ENCODE results near the gene BRD9. TPM values are rescaled to one million over a fixed set of nuclear protein-coding genes. Genes with fewer than 3 reads are reported as not detected.

BRD9 gene
- total and polyA plus RNA-seq, 9 donors: 18.6 to 42.1 (median 32.0) TPM

- TF ChIP-seq EP300 (IDR thresholded peaks at IDR 0.05) (no peak), POLR2A (IDR thresholded peaks at IDR 0.05) (no peak)
- TF ChIP-seq, protein P1, sequence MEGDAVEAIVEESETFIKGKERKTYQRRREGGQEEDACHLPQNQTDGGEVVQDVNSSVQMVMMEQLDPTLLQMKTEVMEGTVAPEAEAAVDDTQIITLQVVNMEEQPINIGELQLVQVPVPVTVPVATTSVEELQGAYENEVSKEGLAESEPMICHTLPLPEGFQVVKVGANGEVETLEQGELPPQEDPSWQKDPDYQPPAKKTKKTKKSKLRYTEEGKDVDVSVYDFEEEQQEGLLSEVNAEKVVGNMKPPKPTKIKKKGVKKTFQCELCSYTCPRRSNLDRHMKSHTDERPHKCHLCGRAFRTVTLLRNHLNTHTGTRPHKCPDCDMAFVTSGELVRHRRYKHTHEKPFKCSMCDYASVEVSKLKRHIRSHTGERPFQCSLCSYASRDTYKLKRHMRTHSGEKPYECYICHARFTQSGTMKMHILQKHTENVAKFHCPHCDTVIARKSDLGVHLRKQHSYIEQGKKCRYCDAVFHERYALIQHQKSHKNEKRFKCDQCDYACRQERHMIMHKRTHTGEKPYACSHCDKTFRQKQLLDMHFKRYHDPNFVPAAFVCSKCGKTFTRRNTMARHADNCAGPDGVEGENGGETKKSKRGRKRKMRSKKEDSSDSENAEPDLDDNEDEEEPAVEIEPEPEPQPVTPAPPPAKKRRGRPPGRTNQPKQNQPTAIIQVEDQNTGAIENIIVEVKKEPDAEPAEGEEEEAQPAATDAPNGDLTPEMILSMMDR (IDR thresholded peaks at IDR 0.05): no peak
- peak in 2 of 5 donors; percentile 8 to 16 for DNase-seq
- H3K36me3 ChIP-seq: no peaks in the 10 kb centered on the region
- intact Hi-C loops (cut with DNase I): loop anchor here in 1 of 4 donors (10.0 kb wide), 1 partner anchor 712 kb away; no protein-coding TSS in a partner anchor
- H3K27ac ChIP-seq: no peak overlapping the region
- no peaks in the 10 kb centered on the region for H3K27me3 ChIP-seq
- 29 to 40% (median 32%) methylated on average over 4 of the region's 4 CpGs for WGBS, 3 donors
- H3K9me3 ChIP-seq: no peaks in the 10 kb centered on the region
- no peaks in the 10 kb centered on the region for H3K4me1 ChIP-seq (ENCODE audit: insufficient read depth)
- H3K4me3 ChIP-seq: no peak overlapping the region
These were observed 40.1 kb upstream of the BRD9 start for GRCh38 chr5:932628-933250.

GRCh38 chr5:932151-932627 is 39.6 kb upstream of the BRD9 start:
- no peak overlapping the region for H3K4me3 ChIP-seq
- H3K27ac ChIP-seq: no peak overlapping the region
- WGBS, 3 donors: 84 to 87% (median 86%) methylated on average over 8 of the region's 8 CpGs
- peak in 2 of 5 donors; percentile 9 to 18 for DNase-seq
- no peaks in the 10 kb centered on the region for H3K4me1 ChIP-seq (ENCODE audit: insufficient read depth)
- no peaks in the 10 kb centered on the region for H3K36me3 ChIP-seq
- TF ChIP-seq, protein P1 (IDR thresholded peaks at IDR 0.05): no peak
- H3K9me3 ChIP-seq: no peaks in the 10 kb centered on the region
- intact Hi-C loops (cut with DNase I): loop anchor here in 1 of 4 donors (10.0 kb wide), 1 partner anchor 713 kb away; no protein-coding TSS in a partner anchor
- H3K27me3 ChIP-seq: no peaks in the 10 kb centered on the region

GRCh38 chr5:931570-932145 is 39.1 kb upstream of the BRD9 start:
- no peak overlapping the region for H3K27ac ChIP-seq

DNA sequence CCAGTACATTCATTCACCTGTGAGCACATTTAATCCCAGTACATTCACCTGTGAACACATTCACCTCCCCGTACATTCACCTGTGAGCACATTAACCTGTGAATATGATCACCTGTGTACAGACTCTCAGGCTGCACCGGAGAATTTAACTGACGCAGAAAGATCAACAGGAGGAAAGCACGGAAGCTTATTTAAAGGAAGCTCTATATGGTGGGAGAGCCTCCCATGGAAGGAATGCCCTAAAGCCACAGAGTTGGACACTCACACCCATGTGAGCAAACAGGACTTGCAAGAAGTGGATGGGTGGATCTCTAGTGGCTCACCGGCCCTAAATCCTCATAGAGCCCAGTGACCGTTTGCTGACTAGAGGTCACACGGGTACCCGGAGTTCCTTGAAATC is 38.3 kb upstream of the BRD9 start:
- Histone ChIP-seq H3K27ac (no peak overlapping the region), H3K4me3 (no peak overlapping the region), H3K9me3 (no peaks in the 10 kb centered on the region), H3K27me3 (no peaks in the 10 kb centered on the region), H3K36me3 (no peaks in the 10 kb centered on the region), H3K4me1 (ENCODE audit: insufficient read depth) (no peaks in the 10 kb centered on the region)
- intact Hi-C loops (cut with DNase I): loop anchor here in 1 of 4 donors (10.0 kb wide), 1 partner anchor 714 kb away; no protein-coding TSS in a partner anchor
- 77 to 90% (median 89%) methylated on average over 8 of the region's 8 CpGs for WGBS, 3 donors
- DNase-seq: no peak
- TF ChIP-seq EP300 (IDR thresholded peaks at IDR 0.05) (no peak), POLR2A (IDR thresholded peaks at IDR 0.05) (no peak)
- TF ChIP-seq, protein P1 (IDR thresholded peaks at IDR 0.05): no peak

More at GRCh38 chr5:931570-932145, 39.1 kb upstream of the BRD9 start:
- H3K36me3 ChIP-seq: no peaks in the 10 kb centered on the region
- peak in 1 of 5 donors; percentile 10 for DNase-seq
- 77 to 81% (median 79%) methylated on average over 13 of the region's 13 CpGs for WGBS, 3 donors
- no peak for TF ChIP-seq POLR2A (IDR thresholded peaks at IDR 0.05)
- no peak for TF ChIP-seq EP300 (IDR thresholded peaks at IDR 0.05)
- TF ChIP-seq, protein P1 (IDR thresholded peaks at IDR 0.05): no peak
- no peaks in the 10 kb centered on the region for H3K4me1 ChIP-seq (ENCODE audit: insufficient read depth)
- no peaks in the 10 kb centered on the region for H3K27me3 ChIP-seq
- intact Hi-C loops (cut with DNase I): loop anchor here in 1 of 4 donors (10.0 kb wide), 1 partner anchor 713 kb away; no protein-coding TSS in a partner anchor
- H3K9me3 ChIP-seq: no peaks in the 10 kb centered on the region
- no peak overlapping the region for H3K4me3 ChIP-seq

Data from ovary (tissue), 9 donors.